A549 (cell line): ENCODE measurements around the gene SPTLC2. TPM values are rescaled to one million over a fixed set of nuclear protein-coding genes. Genes with fewer than 3 reads are reported as not detected.
A peak's percentile ranks its signal among the peaks of the same experiment; 100 is the strongest.

Experiments
- ATAC-seq, 2 experiments: fragments of 200-7000 bp in 1 of 2; fragments of >200 bp in 1 of 2; cut with Nextera tagmentation in 1 of 2; cut with Tn5 transposase in 1 of 2; 3 replicates each; pipeline versions ENCODE4 v1.8.0 to v1.9.1; 2018 to 2020; ENCODE audit warnings: mild to moderate bottlenecking in 1 of 2, moderate library complexity in 1 of 2
- CTCF ChIA-PET: fragments of 300-600 bp; sonication (Branson Sonifier 250); formaldehyde crosslinking; extraction: SDS; loops from one replicate; lab custom pipeline; 2021; ENCODE audit warnings: antibody characterized with exemption, inconsistent platforms; lab: Yijun Ruan, JAX
- POLR2A ChIA-PET: fragments of 350-600 bp; formaldehyde crosslinking; extraction: SDS; loops from one replicate; lab custom pipeline; 2021; ENCODE audit warnings: antibody characterized with exemption, inconsistent platforms; lab: Yijun Ruan, JAX
- DNase-seq, 2 experiments: peaks; one replicate each; pipeline versions ENCODE4 v3.0.0 to v3.0.0-alpha.2; 2011 to 2016; ENCODE audit warnings: low read depth in 1 of 2, low spot score in 1 of 2
- FAIRE-seq: peaks from 2 replicates; lab custom pipeline; 2011; peaks lifted over from hg19 to GRCh38; lab: Jason Lieb, UNC
- H3K27ac ChIP-seq, 2 experiments: fragments of >200 bp; sonication (Bioruptor Twin); formaldehyde crosslinking; 3 replicates each; pipeline ENCODE4 v1.5.1; 2016 to 2017
- H3K4me1 ChIP-seq: fragments of >200 bp; sonication (Bioruptor Twin); formaldehyde crosslinking; 3 replicates; pipeline ENCODE4 v1.6.1; 2016
- H3K4me2 ChIP-seq: fragments of >200 bp; sonication (Bioruptor Twin); formaldehyde crosslinking; 3 replicates; pipeline ENCODE4 v1.6.1; 2016
- H3K4me3 ChIP-seq: fragments of >200 bp; sonication (Bioruptor Twin); formaldehyde crosslinking; 3 replicates; pipeline ENCODE4 v1.5.1; 2016
- H3K9me3 ChIP-seq: fragments of >200 bp; sonication (Bioruptor Twin); formaldehyde crosslinking; 3 replicates; pipeline ENCODE4 v1.6.1; 2016
- ATOH8 ChIP-seq: fragments of 250-450 bp; sonication (Bioruptor Pico); IDR thresholded peaks from 2 replicates; pipeline ENCODE4 v1.5.0; 2020; ENCODE audit warnings: low read depth, mild to moderate bottlenecking, moderate library complexity
- CBX8 ChIP-seq: fragments of 200-600 bp; sonication (generic); IDR thresholded peaks from 2 replicates; pipeline ENCODE4 v1.6.1; 2016
- CHD4 ChIP-seq: fragments of 200-600 bp; sonication (generic); IDR thresholded peaks from 2 replicates; pipeline ENCODE4 v1.6.1; 2016; ENCODE audit warnings: antibody characterized with exemption, mild to moderate bottlenecking, borderline replicate concordance
- E2F6 ChIP-seq: IDR thresholded peaks from 2 replicates; pipeline ENCODE4 v1.6.1; 2012; ENCODE audit warnings: low read depth, borderline replicate concordance
- EHF ChIP-seq: fragments of 250-450 bp; sonication (Bioruptor Pico); IDR thresholded peaks from 2 replicates; pipeline ENCODE4 v1.5.0; 2020; ENCODE audit warnings: mild to moderate bottlenecking
- ESRRA ChIP-seq: fragments of 150-350 bp; IDR thresholded peaks from 2 replicates; pipeline ENCODE4 v1.6.1; 2014; ENCODE audit warnings: mild to moderate bottlenecking, low read length, borderline replicate concordance
- FOSB ChIP-seq: fragments of 250-450 bp; sonication (Bioruptor Pico); IDR thresholded peaks from 2 replicates; pipeline ENCODE4 v1.5.0; 2020; ENCODE audit warnings: mild to moderate bottlenecking, moderate library complexity
- HDAC2 ChIP-seq: fragments of 200-600 bp; sonication (generic); IDR thresholded peaks from 2 replicates; pipeline ENCODE4 v1.6.1; 2016
- HEYL ChIP-seq: fragments of 250-450 bp; sonication (Bioruptor Pico); IDR thresholded peaks from 2 replicates; pipeline ENCODE4 v1.8.0; 2021; ENCODE audit warnings: mild to moderate bottlenecking, moderate library complexity
- HMGXB4 ChIP-seq: fragments of 250-450 bp; sonication (Bioruptor Pico); IDR thresholded peaks from 2 replicates; pipeline ENCODE4 v1.5.0; 2021; ENCODE audit warnings: mild to moderate bottlenecking, moderate library complexity, borderline replicate concordance
- HOXA7 ChIP-seq: fragments of 250-450 bp; sonication (Bioruptor Pico); IDR thresholded peaks from 2 replicates; pipeline ENCODE4 v1.5.0; 2020; ENCODE audit warnings: mild to moderate bottlenecking, moderate library complexity
- JUNB ChIP-seq: fragments of >200 bp; sonication (Bioruptor Twin); formaldehyde crosslinking; IDR thresholded peaks from 2 replicates; pipeline ENCODE4 v1.6.1; 2016
- MAX ChIP-seq: IDR thresholded peaks from 2 replicates; pipeline ENCODE4 v1.6.1; 2012
- MAZ ChIP-seq: fragments of 150-350 bp; IDR thresholded peaks from 2 replicates; pipeline ENCODE4 v1.6.1; 2014; ENCODE audit warnings: antibody characterized with exemption, low read depth, low read length, borderline replicate concordance
- MYC ChIP-seq: IDR thresholded peaks from 2 replicates; pipeline ENCODE4 v1.6.1; 2012; ENCODE audit warnings: mild to moderate bottlenecking, inconsistent platforms, low read length, improper control_type of control experiment, borderline replicate concordance
- NFE2L2 ChIP-seq: fragments of 150-350 bp; conservative IDR thresholded peaks from 2 replicates; pipeline ENCODE4 v1.6.1; 2014; ENCODE audit warnings: low read length
- PBX3 ChIP-seq: IDR thresholded peaks from 2 replicates; pipeline ENCODE4 v1.6.1; 2012
- PHF8 ChIP-seq: fragments of 200-600 bp; sonication (generic); IDR thresholded peaks from 2 replicates; pipeline ENCODE4 v1.6.1; 2016; ENCODE audit warnings: low read depth, mild to moderate bottlenecking, antibody characterized with exemption, moderate library complexity, borderline replicate concordance
- RCOR1 ChIP-seq: fragments of 150-350 bp; IDR thresholded peaks from 2 replicates; pipeline ENCODE4 v1.6.1; 2014; ENCODE audit warnings: antibody characterized with exemption, low read length, low read depth
- REST ChIP-seq: fragments of 200-600 bp; sonication (generic); IDR thresholded peaks from 2 replicates; pipeline ENCODE4 v1.6.1; 2016; ENCODE audit warnings: antibody characterized with exemption, mild to moderate bottlenecking, moderate library complexity
- RNF2 ChIP-seq: fragments of 200-600 bp; sonication (generic); IDR thresholded peaks from 2 replicates; pipeline ENCODE4 v1.6.1; 2016; ENCODE audit warnings: low read depth, mild to moderate bottlenecking, antibody characterized with exemption, moderate library complexity, borderline replicate concordance
- SMC3 ChIP-seq: fragments of >200 bp; sonication (Bioruptor Twin); formaldehyde crosslinking; IDR thresholded peaks from 3 replicates; pipeline ENCODE4 v1.6.1; 2018; ENCODE audit warnings: inconsistent platforms
- SREBF2 ChIP-seq: fragments of 450-650 bp; IDR thresholded peaks from 2 replicates; pipeline ENCODE4 v1.6.1; 2014; ENCODE audit warnings: mild to moderate bottlenecking, moderate library complexity
- TP53 ChIP-seq: fragments of 250-450 bp; sonication (Bioruptor Pico); IDR thresholded peaks from 2 replicates; pipeline ENCODE4 v1.5.0; 2021; ENCODE audit warnings: mild to moderate bottlenecking, moderate library complexity
- WGBS: methylation state at CpG from one replicate; pipeline ENCODE4 v1.1.6; 2017; ENCODE audit errors: missing lambda C conversion rate; 5-methylcytosine and 5-hydroxymethylcytosine counted together
- polyA plus RNA-seq, 4 experiments: library from polyadenylated mRNA; depleted of rRNA in 3 of 4; stranded (reverse); fragments of >200 nt; fragmentation: RNase III in 1 of 4; extraction: RNeasy Plus Mini Kit Qiagen cat#74134 plus additional on column Dnase treatment in 1 of 4; gene quantifications; 2 replicates in 3 of 4; 3 replicates in 1 of 4; pipeline ENCODE4 v1.2.3, GENCODE V29; 2011 to 2017

SPTLC2 gene
- polyA plus RNA-seq, 2 of the 4 experiments (the other 2 are of a cell fraction): 17.2 to 30.9 TPM

GRCh38 chr14:77645520-77646230 is 29.2 kb upstream of the SPTLC2 start:
- Histone ChIP-seq H3K4me1 (no peaks in the 10 kb centered on the region), H3K4me3 (no peak overlapping the region), H3K27ac (no peak overlapping the region), H3K4me2 (no peak overlapping the region), H3K9me3 (no peaks in the 10 kb centered on the region)
- TF ChIP-seq REST (no peak), CHD4 (no peak), HEYL (CRISPR knock-in tag) (no peak)
- CTCF ChIA-PET: interaction anchor here (1.2 to 1.8 kb wide), 2 partner anchors 9 to 10 kb away, joined by 9 read pairs; no protein-coding TSS in a partner anchor
- no peak for DNase-seq
- POLR2A ChIA-PET: no interaction called here
- FAIRE-seq: no peak
- no peak for ATAC-seq
- 80% methylated on average over 15 of the region's 15 CpGs for WGBS

- peaks cover 6% of the 10 kb centered on the region; the same call in 1 of the 3 replicates for H3K9me3 ChIP-seq
- no peak for DNase-seq
- ChIA-PET CTCF (no interaction called here), POLR2A (no interaction called here)
- peaks cover 4% of the 10 kb centered on the region; the same call in 1 of the 3 replicates for H3K4me1 ChIP-seq
- no peak for TF ChIP-seq MAZ
- TF ChIP-seq PHF8: no peak
- TF ChIP-seq HDAC2: no peak
- TF ChIP-seq RCOR1: no peak
- TF ChIP-seq TP53 (CRISPR knock-in tag): no peak
- TF ChIP-seq CBX8: no peak
- no peak for TF ChIP-seq HOXA7 (CRISPR knock-in tag)
- no peak overlapping the region for H3K4me3 ChIP-seq
- peak overlapping the region; percentile 42; the same call in 2 of the 3 replicates for H3K4me2 ChIP-seq
- FAIRE-seq: no peak
- no peak overlapping the region for H3K27ac ChIP-seq
- 65% methylated on average over 7 of the region's 7 CpGs for WGBS
- ATAC-seq: no peak
Observed at GRCh38 chr14:77642407-77642806, 26.0 kb upstream of the SPTLC2 start.

- peaks cover 4% of the 10 kb centered on the region; the same call in 1 of the 3 replicates for H3K4me1 ChIP-seq
- CTCF ChIA-PET: no interaction called here
- no peak overlapping the region for H3K27ac ChIP-seq
- H3K4me3 ChIP-seq: no peak overlapping the region
- no peak for FAIRE-seq
- POLR2A ChIA-PET: no interaction called here
- ATAC-seq: peak in 1 of 2 experiments; percentile 67; a peak in 3 of 6 replicates
- H3K9me3 ChIP-seq: peaks cover 6% of the 10 kb centered on the region; the same call in 1 of the 3 replicates
- 72% methylated on average over 47 of the region's 47 CpGs for whole genome bisulfite sequencing
- DNase-seq: peak in 1 of 2 experiments; percentile 27
- peak overlapping the region; percentile 42; the same call in 2 of the 3 replicates for H3K4me2 ChIP-seq
- TF ChIP-seq MAX (peak; percentile 44), EHF (no peak), PBX3 (no peak), MYC (no peak), HEYL (CRISPR knock-in tag) (no peak), NFE2L2 (no peak), HMGXB4 (CRISPR knock-in tag) (no peak), JUNB (no peak), E2F6 (peak; percentile 71), ESRRA (no peak), RNF2 (no peak), ATOH8 (CRISPR knock-in tag) (no peak), FOSB (CRISPR knock-in tag) (no peak), SMC3 (no peak), SREBF2 (no peak)
Observed at GRCh38 chr14:77641534-77642341, 25.3 kb upstream of the SPTLC2 start.
